LoVo (cell line): ENCODE data around the gene U2AF2.

ENCODE experiments used
- DNase-seq: peaks from one replicate; pipeline ENCODE4 v3.0.0-alpha.2; 2016; ENCODE audit warnings: low spot score

U2AF2 gene

GRCh38 chr19:55654868-55655647, at the start of gene U2AF2:
U2AF2 (plus strand) TSS chr19:55655035; CDS start chr19:55655105, 70 bp downstream.
- DNase-seq: peak; percentile 76

DNA sequence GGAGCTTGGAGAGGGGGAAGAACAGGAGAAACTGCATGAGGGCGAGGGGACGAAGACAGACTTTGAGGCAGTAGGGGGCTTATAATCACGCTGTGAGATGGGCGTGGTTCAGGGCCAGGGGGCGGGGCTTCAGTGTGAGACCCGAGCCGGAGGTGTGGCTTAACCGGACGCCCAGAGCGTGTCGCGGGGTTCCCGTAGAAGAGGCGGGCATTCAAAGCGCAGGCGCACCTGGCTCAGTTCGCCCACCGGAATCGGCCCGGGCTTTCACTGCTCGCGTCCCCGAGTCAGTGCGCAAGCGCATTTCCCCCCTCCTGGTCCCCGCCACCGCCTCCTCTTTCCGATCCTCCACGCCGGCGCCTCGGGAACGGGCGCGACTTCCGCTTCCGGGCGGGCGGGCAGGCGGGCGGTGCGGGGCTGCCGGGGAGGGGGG, 49.6 kb upstream of the U2AF2 start:
- DNase-seq: peak; percentile 96

GRCh38 chr19:55605637-55606470, 49.0 kb upstream of the U2AF2 start, which contains the start of gene ZNF865:
ZNF865 (plus strand) TSS chr19:55605647; CDS start chr19:55613619, 7,972 bp downstream.
- peak; percentile 75 for DNase-seq

- no peak for DNase-seq
These were observed 48.4 kb upstream of the U2AF2 start for GRCh38 chr19:55606471-55606787.

DNA sequence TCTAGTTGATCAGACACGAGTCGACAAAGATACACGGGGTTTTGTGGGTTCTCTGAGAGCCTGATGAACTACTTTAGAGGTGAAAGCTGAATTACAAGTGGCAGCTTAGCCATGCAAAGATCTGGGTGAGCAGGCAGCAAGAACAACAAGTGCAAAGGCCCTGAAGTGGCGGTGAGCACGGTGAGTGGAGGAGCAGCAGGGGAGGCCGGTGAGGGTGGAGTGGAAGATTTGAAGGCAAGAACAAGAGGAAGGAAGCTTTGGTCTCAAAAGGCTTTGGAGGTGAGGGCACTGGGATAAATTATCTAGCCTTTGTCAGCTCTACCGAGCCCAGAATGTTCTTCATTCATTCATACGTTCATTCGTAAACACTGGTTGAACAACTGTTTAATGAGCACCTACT, 48.0 kb upstream of the U2AF2 start:
- DNase-seq: no peak

GRCh38 chr19:55609326-55609725, 45.5 kb upstream of the U2AF2 start:
- no peak for DNase-seq

GRCh38 chr19:55611300-55611982, 43.4 kb upstream of the U2AF2 start:
- DNase-seq: no peak

GRCh38 chr19:55611983-55612645, 42.7 kb upstream of the U2AF2 start:
- no peak for DNase-seq

DNA sequence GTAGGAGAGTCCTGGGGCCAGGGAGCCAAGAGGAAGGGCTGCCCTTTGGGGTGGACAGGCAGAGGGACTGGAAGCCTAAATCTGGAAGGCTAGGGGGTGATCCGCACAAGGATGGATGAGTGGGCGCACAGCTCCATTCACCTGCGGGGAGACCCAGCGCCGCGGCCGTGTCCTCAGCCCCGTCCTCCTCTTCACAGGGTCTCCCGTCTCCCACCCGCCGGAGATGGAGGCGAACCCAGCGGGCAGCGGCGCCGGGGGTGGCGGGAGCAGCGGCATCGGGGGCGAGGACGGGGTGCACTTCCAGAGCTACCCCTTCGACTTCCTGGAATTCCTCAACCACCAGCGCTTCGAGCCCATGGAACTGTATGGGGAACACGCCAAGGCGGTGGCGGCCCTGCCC, 41.4 kb upstream of the U2AF2 start:
- no peak for DNase-seq

GRCh38 chr19:55613930-55614710, 40.7 kb upstream of the U2AF2 start:
- no peak for DNase-seq

DNA sequence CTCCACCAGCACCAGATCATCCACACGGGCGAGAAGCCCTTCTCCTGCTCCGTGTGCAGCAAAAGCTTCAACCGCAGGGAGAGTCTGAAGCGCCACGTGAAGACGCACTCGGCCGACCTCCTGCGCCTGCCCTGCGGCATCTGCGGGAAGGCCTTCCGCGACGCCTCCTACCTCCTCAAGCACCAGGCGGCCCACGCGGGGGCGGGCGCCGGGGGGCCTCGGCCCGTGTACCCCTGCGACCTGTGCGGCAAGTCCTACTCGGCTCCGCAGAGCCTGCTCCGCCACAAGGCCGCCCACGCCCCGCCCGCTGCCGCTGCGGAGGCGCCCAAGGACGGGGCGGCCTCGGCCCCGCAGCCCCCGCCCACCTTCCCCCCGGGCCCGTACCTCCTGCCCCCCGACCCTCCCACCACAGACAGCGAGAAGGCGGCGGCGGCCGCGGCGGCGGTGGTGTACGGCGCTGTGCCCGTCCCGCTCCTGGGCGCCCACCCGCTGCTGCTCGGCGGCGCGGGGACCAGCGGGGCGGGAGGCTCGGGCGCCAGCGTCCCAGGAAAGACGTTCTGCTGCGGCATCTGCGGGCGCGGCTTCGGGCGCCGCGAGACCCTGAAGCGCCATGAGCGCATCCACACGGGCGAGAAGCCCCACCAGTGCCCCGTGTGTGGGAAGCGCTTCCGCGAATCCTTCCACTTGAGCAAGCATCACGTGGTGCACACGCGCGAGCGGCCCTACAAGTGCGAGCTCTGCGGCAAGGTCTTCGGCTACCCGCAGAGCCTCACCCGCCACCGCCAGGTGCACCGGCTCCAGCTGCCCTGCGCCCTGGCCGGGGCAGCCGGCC, 39.9 kb upstream of the U2AF2 start:
- no peak for DNase-seq

- DNase-seq: no peak
These were observed 39.1 kb upstream of the U2AF2 start for GRCh38 chr19:55615543-55616394.

- no peak for DNase-seq
These were observed 38.4 kb upstream of the U2AF2 start for GRCh38 chr19:55616395-55616875.

- no peak for DNase-seq
These were observed 37.4 kb upstream of the U2AF2 start for GRCh38 chr19:55617426-55617825.

DNA sequence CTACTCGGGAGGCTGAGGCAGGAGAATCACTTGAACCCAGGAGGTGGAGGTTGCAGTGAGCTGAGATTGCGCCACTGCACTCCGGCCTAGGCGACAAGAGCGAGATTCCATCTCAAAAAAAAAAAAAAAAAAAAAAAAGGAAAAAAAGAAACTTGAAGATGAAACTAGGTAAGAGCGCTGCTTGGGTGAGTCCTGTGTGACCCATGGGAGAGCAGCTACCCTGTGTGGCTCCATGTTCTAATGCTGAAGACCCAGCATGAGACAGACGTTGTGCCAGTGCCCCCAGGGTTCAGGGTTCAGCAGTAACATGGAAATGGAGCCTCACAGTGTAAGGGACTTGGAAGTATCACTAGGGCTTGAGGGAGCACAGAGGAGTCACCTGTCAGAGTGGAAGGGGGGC, 36.4 kb upstream of the U2AF2 start:
- no peak for DNase-seq

- no peak for DNase-seq
These were observed 35.5 kb upstream of the U2AF2 start for GRCh38 chr19:55619286-55619685.

GRCh38 chr19:55620410-55621204, 34.2 kb upstream of the U2AF2 start:
- DNase-seq: no peak

- no peak for DNase-seq
These were observed 33.6 kb upstream of the U2AF2 start for GRCh38 chr19:55621205-55621672.
